ENCODE measurements around the gene CEP85L. TPM values are rescaled to one million over a fixed set of nuclear protein-coding genes. Genes with fewer than 3 reads are reported as not detected.

The CEP85L gene
- total RNA-seq, 2 experiments from 2014 or later: 32.9 to 39.6 TPM

DNA sequence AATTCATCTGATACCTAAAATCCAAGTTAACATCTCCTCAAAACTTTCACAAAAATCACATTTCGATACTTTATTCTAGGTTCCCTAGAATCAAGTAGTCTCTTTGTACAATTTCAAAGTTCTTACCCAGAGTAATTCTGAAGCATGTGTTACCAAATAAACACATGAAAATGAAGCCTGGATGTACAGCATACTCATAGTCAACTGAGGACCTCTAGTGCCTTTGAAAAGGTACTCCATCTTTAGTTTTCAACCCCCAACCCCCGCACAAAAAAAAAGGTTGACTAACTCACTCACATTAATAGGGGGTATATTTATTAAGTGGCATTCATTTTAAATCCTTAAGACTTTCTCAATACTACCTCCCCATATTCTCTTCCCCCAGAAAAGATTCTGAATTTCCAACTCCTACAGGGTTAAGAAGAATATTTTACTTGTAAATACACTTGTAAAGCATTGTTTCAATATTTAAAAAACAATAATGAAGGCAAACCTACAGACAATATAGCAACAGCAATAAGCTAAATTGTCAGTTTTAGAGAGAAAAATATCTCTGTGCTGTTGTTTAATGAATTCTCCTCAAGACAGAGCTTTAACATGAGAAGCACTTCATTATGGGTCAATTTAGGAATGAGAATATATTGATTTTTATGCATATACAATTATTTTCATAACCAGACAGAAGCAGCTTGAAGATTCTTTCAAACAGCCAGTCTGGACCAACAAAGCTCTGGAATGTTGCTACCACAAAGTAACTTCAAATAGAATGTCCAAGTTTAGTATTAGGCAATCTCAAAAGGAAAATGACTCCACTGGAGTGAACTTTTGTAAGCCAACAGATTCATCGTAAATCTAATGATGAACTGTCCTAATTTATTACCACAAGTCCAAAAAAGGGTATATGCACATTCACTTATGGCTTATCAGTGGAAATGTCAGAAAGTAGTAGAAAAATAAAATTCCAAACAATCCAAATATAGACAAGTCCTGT is 100.0 kb downstream of the CEP85L start:
- H3K4me1 Mint-ChIP-seq: peaks cover 19% of the 10 kb centered on the region
- H3K4me3 Mint-ChIP-seq: no peak overlapping the region
- H3K27ac Mint-ChIP-seq: no peak overlapping the region
- H3K9me3 Mint-ChIP-seq (ENCODE audit: low read depth): no peaks in the 10 kb centered on the region
- CTCF ChIA-PET: interaction anchor here (0.8 to 3.2 kb wide), 2 partner anchors 268 to 575 kb away, joined by 3 to 9 read pairs; no protein-coding TSS in a partner anchor
- H3K27me3 Mint-ChIP-seq: no peaks in the 10 kb centered on the region
- ATAC-seq (peak; percentile 71), DNase-seq (no peak)
- H3K36me3 Mint-ChIP-seq: peaks cover 4% of the 10 kb centered on the region

GRCh38 chr6:118548613-118549012 is 102.8 kb downstream of the CEP85L start:
- Mint-ChIP-seq H3K36me3 (peaks cover 5% of the 10 kb centered on the region), H3K27ac (no peak overlapping the region), H3K4me3 (no peak overlapping the region), H3K9me3 (ENCODE audit: low read depth) (no peaks in the 10 kb centered on the region), H3K27me3 (no peaks in the 10 kb centered on the region), H3K4me1 (peaks cover 25% of the 10 kb centered on the region)
- ATAC-seq (no peak), DNase-seq (no peak)
- CTCF ChIA-PET: no interaction called here

DNA sequence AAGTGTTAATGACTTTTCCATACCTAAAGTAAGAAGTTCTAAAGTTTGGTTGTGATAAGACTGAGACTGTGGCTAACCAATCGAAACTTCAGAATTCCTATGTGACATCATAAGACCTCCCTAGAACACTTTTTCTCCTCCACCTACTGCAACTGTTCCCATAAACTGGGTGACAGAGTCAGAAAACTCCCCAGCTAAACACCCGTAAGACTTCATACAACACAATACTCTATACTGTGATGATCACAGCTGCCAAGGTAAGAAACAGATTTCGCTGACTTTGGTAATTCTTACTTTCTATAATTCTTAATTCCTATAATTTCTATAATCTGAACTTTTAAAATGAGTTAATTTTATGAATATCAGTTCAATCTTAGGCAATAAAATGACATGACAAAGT is 103.3 kb downstream of the CEP85L start, which contains the start of gene PLN:
TSS of gene PLN (plus strand) at position 161 of the 400 bp plus-strand sequence. CDS start 10,626 bp downstream, outside the sequence.
- H3K4me1 Mint-ChIP-seq: peaks cover 25% of the 10 kb centered on the region
- H3K4me3 Mint-ChIP-seq: no peak within 1 kb of the TSS
- no peak for ATAC-seq
- H3K27me3 Mint-ChIP-seq: no peaks in the 10 kb centered on the region
- no peak for DNase-seq
- CTCF ChIA-PET: no interaction called here
- no peak within 1 kb of the TSS for H3K27ac Mint-ChIP-seq
- peaks cover 7% of the 10 kb centered on the region for H3K36me3 Mint-ChIP-seq
- H3K9me3 Mint-ChIP-seq (ENCODE audit: low read depth): no peaks in the 10 kb centered on the region

DNA sequence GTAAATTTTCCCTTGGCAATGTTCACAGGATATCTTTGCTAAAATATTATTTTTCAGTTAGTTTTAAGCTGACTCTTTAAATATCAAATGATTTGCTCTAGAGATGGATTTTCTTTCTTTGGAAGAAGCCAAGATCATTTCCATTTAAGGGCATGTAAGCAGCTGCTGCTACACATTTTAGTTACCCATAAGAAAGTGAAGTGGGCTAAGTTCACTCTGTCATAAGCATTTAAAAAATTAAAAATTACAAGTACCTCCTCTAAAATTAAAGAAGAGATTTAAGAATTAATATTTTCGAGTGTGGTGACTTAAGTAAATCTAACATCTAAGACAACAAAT is 104.5 kb downstream of the CEP85L start:
- no peak for DNase-seq
- Mint-ChIP-seq H3K9me3 (ENCODE audit: low read depth) (no peaks in the 10 kb centered on the region), H3K4me3 (no peak overlapping the region), H3K27ac (no peak overlapping the region), H3K27me3 (no peaks in the 10 kb centered on the region), H3K4me1 (peaks cover 25% of the 10 kb centered on the region), H3K36me3 (peaks cover 9% of the 10 kb centered on the region)
- ATAC-seq: no peak
- CTCF ChIA-PET: interaction anchor here (1.0 kb wide), 1 partner anchor 260 kb away, joined by 4 read pairs; no protein-coding TSS in a partner anchor

DNA sequence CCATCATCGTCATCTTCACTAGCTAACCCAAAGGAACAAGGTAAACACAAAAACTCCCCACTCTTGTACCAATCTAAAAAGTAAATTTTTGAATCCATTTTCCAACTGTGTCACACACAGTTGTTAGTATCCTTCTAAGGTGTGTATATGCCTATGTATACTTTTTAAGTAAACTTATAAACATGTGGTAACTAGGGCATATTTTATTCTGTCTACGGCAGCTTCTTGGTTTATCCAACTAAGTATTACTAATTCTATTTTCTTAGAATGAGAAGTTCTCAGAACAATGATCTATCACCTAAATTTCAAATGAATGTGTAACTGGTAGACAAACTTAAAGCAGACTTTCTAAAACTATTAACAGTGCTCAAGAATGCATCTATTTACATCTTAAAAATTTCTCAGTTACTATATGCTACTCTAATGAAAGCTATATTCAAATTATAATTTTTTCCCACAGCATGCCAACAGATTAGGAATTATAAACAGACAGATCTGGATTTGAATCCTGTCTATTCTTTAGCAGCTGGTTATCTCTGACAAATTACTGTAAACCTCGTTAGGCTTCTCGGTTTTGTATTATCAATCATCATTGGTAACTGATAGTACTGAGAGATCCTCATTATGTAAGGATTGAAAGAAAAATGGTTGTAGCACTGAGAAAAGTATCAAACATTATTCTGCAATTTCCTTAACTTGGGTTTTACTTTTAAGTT is 105.1 kb downstream of the CEP85L start:
- no peak for DNase-seq
- Mint-ChIP-seq H3K9me3 (ENCODE audit: low read depth) (no peaks in the 10 kb centered on the region), H3K4me1 (peaks cover 25% of the 10 kb centered on the region), H3K36me3 (peaks cover 9% of the 10 kb centered on the region), H3K27ac (no peak overlapping the region), H3K4me3 (no peak overlapping the region), H3K27me3 (no peaks in the 10 kb centered on the region)
- no peak for ATAC-seq
- CTCF ChIA-PET: interaction anchor here (1.0 to 1.2 kb wide), 2 partner anchors 260 to 570 kb away, joined by 3 to 4 read pairs; no protein-coding TSS in a partner anchor

GRCh38 chr6:118544105-118544504 is 107.3 kb downstream of the CEP85L start:
- CTCF ChIA-PET: no interaction called here
- DNase-seq: no peak
- ATAC-seq: no peak
- peaks cover 9% of the 10 kb centered on the region for H3K36me3 Mint-ChIP-seq
- no peaks in the 10 kb centered on the region for H3K9me3 Mint-ChIP-seq (ENCODE audit: low read depth)
- H3K4me1 Mint-ChIP-seq: peaks cover 13% of the 10 kb centered on the region
- H3K27ac Mint-ChIP-seq: no peak overlapping the region
- H3K4me3 Mint-ChIP-seq: no peak overlapping the region
- no peaks in the 10 kb centered on the region for H3K27me3 Mint-ChIP-seq

DNA sequence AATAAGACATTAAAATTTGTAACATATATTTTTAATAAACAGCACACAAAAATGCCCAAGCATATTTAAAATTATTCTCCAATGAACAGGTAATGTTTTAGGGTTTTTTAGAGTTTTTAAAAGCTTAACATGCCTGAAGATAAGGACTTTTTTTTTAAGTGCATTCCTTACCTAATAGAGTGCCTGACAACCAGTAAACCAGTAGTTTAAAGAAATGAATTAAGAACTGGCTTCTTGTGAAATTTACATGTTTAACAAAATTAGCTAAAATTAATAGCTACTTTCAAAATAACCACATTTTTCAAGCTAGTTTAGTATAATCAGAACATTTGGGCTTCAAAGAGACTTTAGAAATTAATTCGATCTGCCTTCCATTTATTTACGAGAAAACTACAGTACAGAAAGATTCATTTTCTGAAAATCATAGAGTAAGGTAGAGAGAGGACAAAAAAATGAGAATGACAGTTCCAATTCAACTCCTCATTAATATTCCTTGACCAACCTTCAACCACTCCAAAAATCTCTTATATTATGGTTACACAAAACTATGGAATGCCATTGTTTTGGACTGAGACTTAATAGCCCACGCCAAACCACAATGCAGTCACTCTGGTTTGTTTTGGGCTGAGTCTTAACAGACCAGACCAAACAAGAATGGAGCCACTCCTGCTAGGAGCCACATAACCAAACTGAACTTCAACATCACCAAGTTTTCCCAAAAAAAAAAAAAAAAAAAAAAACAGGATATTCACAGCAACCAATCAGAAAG is 109.0 kb downstream of the CEP85L start:
- H3K4me1 Mint-ChIP-seq: peaks cover 11% of the 10 kb centered on the region
- H3K27ac Mint-ChIP-seq: no peak overlapping the region
- no peaks in the 10 kb centered on the region for H3K9me3 Mint-ChIP-seq (ENCODE audit: low read depth)
- ATAC-seq (no peak), DNase-seq (no peak)
- H3K4me3 Mint-ChIP-seq: no peak overlapping the region
- H3K27me3 Mint-ChIP-seq: no peaks in the 10 kb centered on the region
- H3K36me3 Mint-ChIP-seq: peaks cover 10% of the 10 kb centered on the region
- CTCF ChIA-PET: interaction anchor here (1.2 to 1.3 kb wide), 2 partner anchors 9 to 11 kb away, joined by 3 to 4 read pairs; no protein-coding TSS in a partner anchor

DNA sequence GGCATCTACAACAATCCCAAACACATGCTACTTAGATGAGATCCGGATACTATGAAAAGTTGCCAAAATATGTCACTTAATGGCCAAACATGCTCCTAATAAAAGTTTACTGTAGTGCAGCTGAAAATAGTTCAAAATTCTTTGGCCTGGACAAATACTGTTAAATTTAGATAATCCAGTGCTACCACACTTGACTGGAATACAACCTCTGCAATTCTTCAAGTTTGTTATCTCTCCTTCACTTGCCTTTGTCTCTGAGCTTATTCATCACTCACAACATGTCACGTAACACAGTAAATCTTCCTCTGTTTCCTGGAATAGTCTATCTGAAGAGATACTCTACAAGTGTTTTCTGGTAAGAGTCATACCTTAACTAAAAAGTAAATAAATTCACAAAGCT is 113.8 kb downstream of the CEP85L start:
- Mint-ChIP-seq H3K36me3 (peaks cover 16% of the 10 kb centered on the region), H3K4me1 (peaks cover 7% of the 10 kb centered on the region), H3K4me3 (no peak overlapping the region), H3K27me3 (no peaks in the 10 kb centered on the region), H3K27ac (no peak overlapping the region), H3K9me3 (ENCODE audit: low read depth) (no peaks in the 10 kb centered on the region)
- CTCF ChIA-PET: no interaction called here
- no peak for ATAC-seq
- no peak for DNase-seq

GRCh38 chr6:118536478-118536877 is 114.9 kb downstream of the CEP85L start:
- DNase-seq (no peak), ATAC-seq (no peak)
- CTCF ChIA-PET: no interaction called here
- Mint-ChIP-seq H3K4me3 (no peak overlapping the region), H3K27me3 (no peaks in the 10 kb centered on the region), H3K9me3 (ENCODE audit: low read depth) (peaks cover 2% of the 10 kb centered on the region), H3K27ac (no peak overlapping the region), H3K4me1 (peaks cover 7% of the 10 kb centered on the region), H3K36me3 (peaks cover 23% of the 10 kb centered on the region)

- CTCF ChIA-PET: no interaction called here
- DNase-seq (no peak), ATAC-seq (no peak)
- Mint-ChIP-seq H3K4me1 (peaks cover 7% of the 10 kb centered on the region), H3K4me3 (no peak overlapping the region), H3K36me3 (peaks cover 29% of the 10 kb centered on the region), H3K9me3 (ENCODE audit: low read depth) (peaks cover 7% of the 10 kb centered on the region), H3K27ac (no peak overlapping the region), H3K27me3 (no peaks in the 10 kb centered on the region)
Measured at GRCh38 chr6:118535176-118535844, 116.1 kb downstream of the CEP85L start.

- Mint-ChIP-seq H3K4me1 (peaks cover 5% of the 10 kb centered on the region), H3K36me3 (peaks cover 25% of the 10 kb centered on the region), H3K27me3 (no peaks in the 10 kb centered on the region), H3K4me3 (no peak overlapping the region), H3K27ac (no peak overlapping the region), H3K9me3 (ENCODE audit: low read depth) (peaks cover 7% of the 10 kb centered on the region)
- DNase-seq (no peak), ATAC-seq (no peak)
- CTCF ChIA-PET: no interaction called here
Measured at GRCh38 chr6:118530942-118531341, 120.4 kb downstream of the CEP85L start.

- Mint-ChIP-seq H3K4me1 (peaks cover 4% of the 10 kb centered on the region), H3K27me3 (no peaks in the 10 kb centered on the region), H3K4me3 (no peak overlapping the region), H3K9me3 (ENCODE audit: low read depth) (peaks cover 7% of the 10 kb centered on the region), H3K27ac (no peak overlapping the region), H3K36me3 (peaks cover 22% of the 10 kb centered on the region)
- no peak for ATAC-seq
- no peak for DNase-seq
- CTCF ChIA-PET: no interaction called here
Measured at GRCh38 chr6:118529756-118530155, 121.6 kb downstream of the CEP85L start.

GRCh38 chr6:118528129-118528528 is 123.3 kb downstream of the CEP85L start:
- Mint-ChIP-seq H3K36me3 (peaks cover 27% of the 10 kb centered on the region), H3K27ac (no peak overlapping the region), H3K4me1 (peaks cover 14% of the 10 kb centered on the region), H3K4me3 (no peak overlapping the region), H3K9me3 (ENCODE audit: low read depth) (peaks cover 7% of the 10 kb centered on the region), H3K27me3 (no peaks in the 10 kb centered on the region)
- CTCF ChIA-PET: no interaction called here
- DNase-seq: no peak
- ATAC-seq: no peak

Measured in activated CD8-positive, alpha-beta memory T cell treated with anti-CD3 and anti-CD28 coated beads, Interleukin-2, amount 10 ng/mL, durations not matched to agents 7 days and 5 days (primary cell).